ENCODE measurements around the gene MCM8.

MCM8 gene

GRCh38 chr20:5945963-5946362, 4.5 kb upstream of the MCM8 start:
- peak; percentile 7 for DNase-seq (ENCODE audit: low read depth, low spot score)

- DNase-seq (ENCODE audit: low read depth, low spot score): no peak
Measured at GRCh38 chr20:5947276-5947675, 3.2 kb upstream of the MCM8 start.

GRCh38 chr20:5949943-5950270, 545 bp upstream of the MCM8 start:
- no peak for DNase-seq (ENCODE audit: low read depth, low spot score)

GRCh38 chr20:5967469-5967868, 17.0 kb downstream of the MCM8 start:
- no peak for DNase-seq (ENCODE audit: low read depth, low spot score)

- DNase-seq (ENCODE audit: low read depth, low spot score): no peak
Measured at GRCh38 chr20:5968462-5968861, 18.0 kb downstream of the MCM8 start.

GRCh38 chr20:5969348-5969935, 19.0 kb downstream of the MCM8 start:
- DNase-seq (ENCODE audit: low read depth, low spot score): no peak

GRCh38 chr20:5969940-5970339, 19.5 kb downstream of the MCM8 start:
- no peak for DNase-seq (ENCODE audit: low read depth, low spot score)

- no peak for DNase-seq (ENCODE audit: low read depth, low spot score)
Measured at GRCh38 chr20:5970381-5970780, 19.9 kb downstream of the MCM8 start.

GRCh38 chr20:5971203-5971602, 20.8 kb downstream of the MCM8 start:
- no peak for DNase-seq (ENCODE audit: low read depth, low spot score)

GRCh38 chr20:5973172-5973571, 22.7 kb downstream of the MCM8 start:
- no peak for DNase-seq (ENCODE audit: low read depth, low spot score)

- DNase-seq (ENCODE audit: low read depth, low spot score): no peak
Measured at GRCh38 chr20:5973971-5974370, 23.5 kb downstream of the MCM8 start.

- DNase-seq (ENCODE audit: low read depth, low spot score): no peak
Measured at GRCh38 chr20:5974531-5974930, 24.1 kb downstream of the MCM8 start.

GRCh38 chr20:5975778-5976177, 25.3 kb downstream of the MCM8 start:
- DNase-seq (ENCODE audit: low read depth, low spot score): no peak

GRCh38 chr20:5977223-5977622, 26.8 kb downstream of the MCM8 start:
- DNase-seq (ENCODE audit: low read depth, low spot score): no peak

- no peak for DNase-seq (ENCODE audit: low read depth, low spot score)
Measured at GRCh38 chr20:5977975-5978374, 27.5 kb downstream of the MCM8 start.

- DNase-seq (ENCODE audit: low read depth, low spot score): no peak
Measured at GRCh38 chr20:5979801-5980200, 29.3 kb downstream of the MCM8 start.

GRCh38 chr20:5980720-5981538, 30.5 kb downstream of the MCM8 start:
- DNase-seq (ENCODE audit: low read depth, low spot score): no peak

- no peak for DNase-seq (ENCODE audit: low read depth, low spot score)
Measured at GRCh38 chr20:5987383-5987782, 36.9 kb downstream of the MCM8 start.

- DNase-seq (ENCODE audit: low read depth, low spot score): no peak
Measured at GRCh38 chr20:5989539-5989938, 39.1 kb downstream of the MCM8 start.

- DNase-seq (ENCODE audit: low read depth, low spot score): no peak
Measured at GRCh38 chr20:5990946-5991345, 40.5 kb downstream of the MCM8 start.

GRCh38 chr20:5991623-5992441, 41.4 kb downstream of the MCM8 start:
- DNase-seq (ENCODE audit: low read depth, low spot score): peak; percentile 14

- no peak for DNase-seq (ENCODE audit: low read depth, low spot score)
Measured at GRCh38 chr20:5996765-5997164, 46.3 kb downstream of the MCM8 start.

GRCh38 chr20:5999783-6000182, 49.3 kb downstream of the MCM8 start:
- no peak for DNase-seq (ENCODE audit: low read depth, low spot score)
